Suprapubic skin (tissue), 3 donors: ENCODE data around the gene LGALS14.

ENCODE experiments used
- CTCF ChIP-seq, 2 donors: fragments of 200-600 bp in 1 of 2; fragments of 450-650 bp in 1 of 2; sonication (generic) in 1 of 2; IDR thresholded peaks; one replicate each; pipeline ENCODE4 v1.5.1; 2016 to 2019; ENCODE audit warnings: antibody characterized with exemption in 2 of 2, mild to moderate bottlenecking in 1 of 2, moderate library complexity in 1 of 2
- POLR2AphosphoS5 ChIP-seq, 3 donors: sonication (generic); formaldehyde crosslinking; IDR thresholded peaks; one replicate each; pipeline ENCODE4 v1.6.1; 2017; ENCODE audit warnings: antibody characterized with exemption in 3 of 3

GRCh38 chr19:39727070-39727800 is 23.0 kb downstream of the LGALS14 start:
- TF ChIP-seq POLR2AphosphoS5 (IDR thresholded peaks at IDR 0.05) (no peak), CTCF (IDR thresholded peaks at IDR 0.05) (no peak)
